ENCODE data around the gene RIPK1. TPM values are rescaled to one million over a fixed set of nuclear protein-coding genes. Genes with fewer than 3 reads are reported as not detected.
"Not testable (repeated sequence)": the region's sequence is repeated elsewhere in the genome, so short reads cannot be mapped to it uniquely, and the experiment has no call there.

Gene RIPK1
- total RNA-seq, 1 donor from 2014 or later = 32.7 TPM

DNA sequence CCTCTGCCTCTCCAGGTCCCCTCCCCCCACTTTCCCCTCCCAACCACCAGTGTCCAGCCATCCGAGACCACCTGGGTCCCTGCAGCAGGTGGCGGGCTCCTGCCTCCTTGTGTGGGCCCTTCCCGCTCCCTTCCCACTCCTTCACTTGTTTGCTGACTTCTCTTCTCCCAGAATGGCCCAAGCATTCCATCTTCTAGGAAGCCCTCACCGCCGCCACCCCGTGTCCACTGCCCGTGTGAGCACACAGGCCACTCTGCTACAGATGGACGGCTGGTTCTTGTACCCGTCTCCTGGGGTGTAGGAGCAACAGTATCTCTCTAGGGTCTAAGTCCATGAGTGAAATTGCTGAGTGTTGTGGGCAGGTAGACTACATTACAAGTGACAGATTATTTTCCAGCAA lies 65.2 kb downstream of the RIPK1 start:
- no peak for DNase-seq (ENCODE audit: extremely low read depth, low read depth, low spot score)

DNA sequence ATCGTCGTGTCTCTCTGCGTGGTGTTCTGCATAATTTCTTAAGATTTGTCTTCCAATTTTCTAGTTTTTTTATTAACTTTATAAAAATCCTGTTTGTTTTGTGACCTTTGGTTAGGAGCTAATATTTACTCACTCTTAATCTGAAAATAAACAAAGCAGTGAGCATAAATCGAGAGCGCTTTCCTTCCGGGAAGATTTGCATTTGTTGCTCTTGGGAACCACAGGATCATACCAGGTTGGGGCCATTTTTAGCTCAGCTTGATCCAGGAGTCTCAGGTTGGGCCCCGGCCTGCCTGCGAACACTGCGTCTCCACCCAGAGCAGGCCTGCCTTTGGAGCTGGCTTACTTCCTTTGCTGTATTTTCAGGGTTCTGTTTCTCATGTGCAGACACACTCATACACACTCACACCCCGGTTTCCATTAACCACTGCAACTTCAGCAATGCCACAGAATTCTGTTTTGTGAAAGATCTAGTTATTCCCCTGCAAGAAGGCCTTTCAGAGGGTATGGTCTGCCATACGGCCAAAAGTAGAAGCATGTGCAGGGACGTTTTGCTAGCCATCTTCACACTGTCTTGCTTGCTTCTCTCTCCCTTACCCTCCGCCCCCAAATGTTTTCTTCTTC lies 67.5 kb downstream of the RIPK1 start:
- no peak for DNase-seq (ENCODE audit: extremely low read depth, low read depth, low spot score)

DNA sequence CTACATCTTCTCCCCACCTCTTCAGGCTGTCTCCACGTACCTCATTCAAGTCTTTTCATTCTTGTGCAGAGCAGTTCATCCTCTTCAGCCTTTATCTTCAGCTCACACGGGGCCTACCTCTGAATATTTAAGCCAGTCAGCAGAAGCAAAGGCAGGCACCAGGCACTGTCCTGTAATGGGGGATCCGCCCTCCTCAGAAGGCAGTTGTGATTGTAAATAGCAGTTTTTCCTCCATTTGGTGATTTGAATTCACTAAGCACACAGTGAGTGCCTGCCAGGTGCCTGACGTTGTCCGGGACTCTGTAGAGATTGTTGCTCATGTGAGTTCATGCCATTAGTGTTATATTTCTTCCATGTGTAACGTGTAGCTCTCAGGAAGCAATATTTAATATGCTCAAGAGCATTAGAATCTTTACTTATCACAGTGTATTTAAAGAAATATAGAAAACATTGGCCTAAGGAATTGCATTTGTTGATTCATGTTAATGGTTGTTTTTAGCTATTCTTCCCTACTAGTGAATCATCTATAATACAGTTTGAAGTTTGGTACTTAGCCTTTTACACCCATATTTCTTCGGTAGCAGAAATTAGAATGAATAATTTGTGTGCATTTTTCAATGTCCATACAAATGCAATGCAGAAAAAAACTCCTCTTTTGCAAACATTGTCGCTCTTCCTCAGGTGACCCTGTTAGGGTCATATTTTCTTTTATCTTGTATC lies 68.2 kb downstream of the RIPK1 start:
- no peak for DNase-seq (ENCODE audit: extremely low read depth, low read depth, low spot score)

DNA sequence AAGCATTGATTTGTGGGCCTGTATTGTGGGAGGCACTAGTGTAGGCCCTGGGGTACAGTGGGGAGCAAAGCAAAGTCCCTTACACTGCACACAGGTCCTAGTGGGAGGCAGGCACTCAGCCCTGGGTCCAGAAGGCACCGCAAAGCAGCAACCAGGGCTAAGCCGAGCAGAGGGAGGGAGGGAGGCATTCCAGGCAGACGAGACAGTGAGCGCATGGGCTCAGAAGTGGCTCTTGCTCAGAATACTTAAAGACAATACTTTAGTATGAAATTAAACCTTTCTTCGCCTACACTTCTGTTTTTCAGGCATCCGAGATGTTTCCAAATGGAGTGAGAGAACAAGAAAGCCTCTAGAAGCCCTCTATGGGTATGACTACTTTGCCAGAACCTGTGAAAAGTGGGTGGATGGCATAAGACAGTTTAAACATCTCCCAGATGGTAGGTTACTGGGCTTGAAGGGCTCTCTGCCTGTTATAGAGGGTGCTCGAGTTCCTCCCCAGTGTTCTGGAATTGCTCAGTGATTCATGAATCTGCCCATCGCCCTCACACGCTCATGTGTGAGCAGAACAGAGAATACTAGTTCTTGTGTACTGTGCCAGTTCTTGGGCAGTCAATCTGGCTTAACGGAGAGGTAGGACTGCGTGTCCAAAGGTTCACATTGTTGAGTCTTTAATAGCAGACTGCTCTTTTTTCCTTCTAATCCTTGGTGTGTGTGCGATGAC lies 68.9 kb downstream of the RIPK1 start:
- no peak for DNase-seq (ENCODE audit: extremely low read depth, low read depth, low spot score)

DNA sequence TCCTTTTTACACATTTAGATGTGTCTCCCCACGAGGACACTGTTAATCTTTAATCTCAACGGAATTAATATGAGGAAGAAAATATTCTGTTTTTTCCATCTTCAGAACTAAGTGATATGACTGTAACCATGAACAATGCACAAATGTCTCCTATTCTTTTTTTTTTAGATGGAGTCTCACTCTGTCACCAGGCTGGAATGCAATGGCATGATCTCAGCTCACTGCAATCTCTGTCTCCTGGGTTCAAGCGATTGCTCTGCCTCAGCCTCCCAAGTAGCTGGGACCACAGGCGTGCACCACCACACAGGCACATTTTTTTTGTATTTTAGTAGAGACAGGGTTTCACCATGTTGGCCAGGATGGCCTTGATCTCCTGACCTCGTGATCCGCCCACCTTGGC lies 69.6 kb downstream of the RIPK1 start:
- not testable (repeated sequence) for DNase-seq (ENCODE audit: extremely low read depth, low read depth, low spot score)

DNA sequence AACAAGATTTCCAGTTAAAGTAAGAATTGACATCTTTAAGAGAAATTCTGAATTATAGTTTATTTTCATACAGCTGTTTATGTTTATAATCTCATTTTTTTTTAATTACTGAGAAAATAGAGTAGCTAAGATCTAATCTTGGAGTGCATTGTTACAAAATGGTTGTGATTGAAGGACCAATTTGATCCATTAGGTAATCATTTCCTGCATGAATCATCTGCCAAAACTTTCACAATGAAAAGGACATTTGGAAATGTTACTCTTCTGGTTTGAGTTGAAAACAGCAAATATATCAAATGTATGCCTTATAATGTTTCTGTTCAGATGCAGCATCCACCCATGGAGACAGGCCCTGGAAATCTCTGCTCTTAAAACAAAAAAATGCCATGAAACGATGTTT lies 70.0 kb downstream of the RIPK1 start:
- DNase-seq (ENCODE audit: extremely low read depth, low read depth, low spot score) = no peak

DNA sequence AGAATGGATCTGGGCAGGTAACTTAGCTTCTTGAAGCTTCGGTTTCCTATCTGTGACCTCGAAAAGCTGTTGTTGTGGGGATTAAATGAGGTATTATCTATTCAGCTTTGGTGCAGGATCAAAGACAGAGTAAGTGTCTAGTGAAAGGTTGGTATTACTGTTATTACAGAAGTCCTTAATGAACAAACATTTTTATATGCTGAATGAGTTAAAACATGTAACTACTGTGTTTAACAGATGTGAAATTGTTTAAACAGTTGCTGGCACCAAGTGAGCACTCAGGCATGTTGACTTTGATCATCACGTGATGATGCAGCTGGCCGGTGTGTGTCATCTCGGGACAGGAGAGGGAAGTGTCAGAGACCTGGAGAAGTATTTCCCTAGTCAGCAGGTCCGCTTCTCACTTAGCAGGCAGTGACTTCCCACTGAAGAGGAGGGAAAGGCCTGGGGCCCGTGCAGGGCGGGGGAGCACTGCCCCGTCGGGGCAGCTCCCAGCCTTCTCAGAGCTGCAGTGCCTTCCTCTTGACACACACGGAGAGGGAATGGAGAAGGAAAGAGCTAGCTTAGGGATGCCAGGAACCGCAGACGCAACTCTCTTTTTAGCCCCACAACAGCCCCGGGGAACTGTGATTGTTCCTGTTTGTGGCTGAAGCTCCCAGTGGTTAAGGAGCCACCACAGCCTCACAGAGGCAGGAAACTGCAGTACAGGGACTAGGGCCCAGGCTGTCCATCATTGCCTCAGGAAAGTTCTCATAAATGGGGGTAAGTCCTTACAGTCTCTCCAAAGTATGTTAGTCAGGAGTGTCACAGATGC lies 71.0 kb downstream of the RIPK1 start:
- no peak for DNase-seq (ENCODE audit: extremely low read depth, low read depth, low spot score)

DNA sequence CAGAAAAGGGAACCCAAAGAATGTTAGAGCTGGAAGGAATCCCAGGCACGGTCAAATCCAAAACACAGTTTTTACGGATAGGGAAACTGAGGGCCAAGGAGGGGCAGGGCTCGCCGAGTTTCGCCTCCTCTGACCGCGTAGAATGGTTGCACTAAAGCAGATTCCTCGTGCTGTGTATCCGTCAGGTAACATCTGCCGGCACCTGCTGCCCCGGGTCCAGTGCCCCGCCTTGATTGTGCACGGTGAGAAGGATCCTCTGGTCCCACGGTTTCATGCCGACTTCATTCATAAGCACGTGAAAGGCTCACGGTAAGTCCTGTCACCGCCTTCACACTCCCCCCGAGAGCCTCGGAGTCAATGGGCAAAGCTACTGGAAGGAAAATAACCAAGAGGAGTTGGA lies 71.9 kb downstream of the RIPK1 start:
- DNase-seq (ENCODE audit: extremely low read depth, low read depth, low spot score) = no peak

DNA sequence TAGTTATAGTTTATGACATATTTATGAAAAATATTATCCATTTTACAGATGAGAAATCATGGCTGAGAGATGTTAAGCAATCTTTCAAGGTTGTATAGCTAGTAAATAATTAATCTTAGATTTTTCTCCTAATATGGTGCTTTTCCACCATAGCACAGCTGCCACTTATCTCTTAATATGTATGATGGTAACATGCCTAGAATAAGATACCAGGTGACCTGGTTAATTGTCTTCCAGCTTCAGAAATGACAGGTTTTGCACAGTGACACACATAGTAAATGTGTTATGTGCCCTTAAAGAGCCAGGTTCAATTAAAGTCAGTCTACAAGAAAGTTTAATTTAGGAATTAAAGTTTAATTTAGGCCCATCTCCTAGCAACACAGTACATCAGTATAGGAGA lies 74.2 kb downstream of the RIPK1 start:
- DNase-seq (ENCODE audit: extremely low read depth, low read depth, low spot score) = no peak

DNA sequence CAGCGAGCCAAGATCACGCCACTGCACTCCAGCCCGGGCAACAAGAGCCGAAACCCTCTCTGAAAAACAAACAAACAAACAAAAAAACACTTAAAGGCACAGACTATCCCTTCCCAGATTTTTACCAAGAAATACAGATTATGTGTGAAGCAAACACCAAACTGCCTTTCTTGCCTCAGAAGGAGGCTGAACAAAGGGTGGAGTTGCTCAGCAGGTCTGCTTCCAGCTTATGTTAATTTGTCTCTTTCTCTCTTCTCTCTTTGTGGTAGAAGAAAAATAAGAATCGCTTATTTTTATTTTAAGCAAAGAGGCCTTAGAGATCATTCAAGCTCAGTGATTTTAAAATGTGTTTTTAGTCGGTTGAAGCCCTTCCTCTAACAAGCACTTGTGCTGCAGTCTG lies 74.9 kb downstream of the RIPK1 start:
- DNase-seq (ENCODE audit: extremely low read depth, low read depth, low spot score) = no peak

DNA sequence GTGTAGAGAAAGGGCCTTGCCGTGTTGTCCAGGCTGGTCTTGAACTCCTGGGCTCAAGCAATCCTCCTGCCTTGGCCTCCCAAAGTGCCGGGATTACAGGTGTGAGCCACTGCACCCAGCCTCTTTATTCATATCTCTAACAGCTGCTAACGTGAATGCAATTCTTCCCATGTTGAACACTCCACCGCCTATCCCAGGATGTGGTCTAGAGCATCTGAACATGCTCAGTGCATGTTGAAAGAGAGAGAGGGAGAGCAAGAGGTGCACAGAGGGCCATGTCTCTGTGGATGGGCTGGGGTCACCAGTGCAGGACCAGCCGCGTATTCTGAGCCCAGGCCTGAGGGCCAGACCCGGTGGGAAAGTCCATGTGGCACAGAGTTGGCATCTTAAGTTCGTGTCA lies 76.3 kb downstream of the RIPK1 start:
- DNase-seq (ENCODE audit: extremely low read depth, low read depth, low spot score) = no peak

DNA sequence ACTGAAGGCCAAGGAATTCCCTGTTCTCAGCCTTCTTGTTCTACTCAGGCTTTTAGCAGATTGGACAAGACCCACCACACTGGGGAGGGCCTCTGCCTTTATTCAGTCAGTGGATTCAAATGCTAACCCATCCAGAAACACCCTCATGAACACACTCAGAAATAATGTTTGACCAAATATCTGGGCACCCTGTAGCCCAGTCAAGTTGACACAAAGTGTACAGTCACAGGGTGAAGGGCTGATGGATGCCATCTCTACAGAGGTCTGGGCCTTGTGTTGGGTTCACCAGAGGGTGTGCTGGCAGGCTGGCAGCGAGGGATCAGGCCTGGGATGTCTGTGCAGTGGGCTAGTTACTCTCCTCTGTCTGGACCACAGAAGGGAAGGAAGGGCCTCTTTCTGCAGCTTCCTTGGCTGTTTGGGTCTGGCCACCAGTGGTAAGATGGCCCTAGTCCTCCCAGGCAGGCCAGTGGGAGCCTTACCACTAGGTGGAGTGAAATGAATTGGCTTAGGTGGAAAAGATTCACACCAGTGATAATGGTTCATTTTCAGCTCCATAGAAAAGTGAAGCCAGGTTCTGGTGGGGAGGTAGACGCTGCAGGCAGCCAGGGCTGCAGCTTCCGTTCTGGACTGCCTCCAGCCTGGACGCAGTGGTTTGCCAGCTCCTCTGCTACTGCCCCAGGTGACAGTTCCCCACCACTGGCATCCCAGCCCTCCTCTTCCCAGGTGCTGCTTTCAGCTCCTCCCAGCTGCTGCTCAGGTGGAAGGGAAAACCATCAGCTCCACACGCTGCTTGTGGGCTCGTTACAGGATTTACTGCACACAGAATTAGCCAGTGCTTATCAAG lies 79.8 kb downstream of the RIPK1 start:
- no peak for DNase-seq (ENCODE audit: extremely low read depth, low read depth, low spot score)

DNA sequence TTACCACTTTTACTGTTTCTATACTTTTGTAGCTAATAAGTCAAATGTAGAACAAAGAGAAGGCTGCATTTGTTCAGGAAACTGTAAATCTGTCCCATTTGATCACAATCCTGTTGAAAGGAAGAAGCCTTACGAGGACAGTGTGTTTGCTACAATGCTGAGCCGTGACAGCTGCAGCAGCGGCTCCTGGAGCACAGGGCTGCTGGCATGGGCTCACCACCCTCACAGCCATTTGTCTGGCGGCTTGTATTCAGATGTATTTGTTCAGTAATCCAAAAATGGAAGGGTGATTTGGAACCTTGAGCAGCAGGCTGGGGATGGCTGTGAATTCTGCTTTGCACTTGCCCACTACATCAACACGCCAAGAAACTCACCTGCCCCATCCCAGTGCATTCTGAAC lies 83.4 kb downstream of the RIPK1 start:
- no peak for DNase-seq (ENCODE audit: extremely low read depth, low read depth, low spot score)

DNA sequence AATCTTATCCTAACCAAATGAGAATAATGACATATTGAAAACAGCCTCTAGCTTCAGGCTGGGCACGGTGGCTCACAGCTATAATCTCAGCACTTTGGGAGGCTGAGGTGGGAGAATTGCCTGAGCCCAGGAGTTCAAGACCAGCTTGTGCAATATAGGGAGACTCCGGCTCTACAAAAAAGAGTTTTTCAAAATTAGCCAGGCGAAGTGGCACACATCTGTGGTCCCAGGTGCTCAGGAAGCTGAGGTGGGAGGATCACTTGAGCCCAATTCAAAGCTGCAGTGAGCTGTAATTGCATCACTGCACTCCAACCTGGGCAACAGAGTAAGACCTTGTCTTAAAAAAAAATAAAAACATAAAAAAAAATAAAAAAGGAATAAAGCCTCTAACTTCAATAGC lies 84.4 kb downstream of the RIPK1 start:
- no peak for DNase-seq (ENCODE audit: extremely low read depth, low read depth, low spot score)

DNA sequence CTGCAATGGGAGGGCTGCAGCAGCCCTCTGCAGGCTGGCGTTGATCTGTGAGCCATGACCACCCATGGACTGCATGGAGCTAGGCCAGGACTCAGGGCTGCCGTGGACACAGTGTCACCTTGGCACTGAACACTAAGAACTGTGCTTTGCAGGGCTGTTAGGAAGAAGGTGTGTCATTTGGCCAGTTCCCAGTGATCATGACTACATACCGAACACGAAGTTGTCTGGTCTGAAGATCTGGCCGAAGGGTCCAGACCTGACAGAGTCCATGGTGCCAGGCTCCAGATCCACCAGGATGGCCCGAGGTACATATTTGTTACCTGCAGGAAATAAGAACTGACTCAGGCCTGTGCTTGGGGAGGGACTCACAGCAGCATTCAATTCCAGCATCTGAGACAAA lies 87.1 kb downstream of the RIPK1 start:
- not testable (repeated sequence) for DNase-seq (ENCODE audit: extremely low read depth, low read depth, low spot score)

DNA sequence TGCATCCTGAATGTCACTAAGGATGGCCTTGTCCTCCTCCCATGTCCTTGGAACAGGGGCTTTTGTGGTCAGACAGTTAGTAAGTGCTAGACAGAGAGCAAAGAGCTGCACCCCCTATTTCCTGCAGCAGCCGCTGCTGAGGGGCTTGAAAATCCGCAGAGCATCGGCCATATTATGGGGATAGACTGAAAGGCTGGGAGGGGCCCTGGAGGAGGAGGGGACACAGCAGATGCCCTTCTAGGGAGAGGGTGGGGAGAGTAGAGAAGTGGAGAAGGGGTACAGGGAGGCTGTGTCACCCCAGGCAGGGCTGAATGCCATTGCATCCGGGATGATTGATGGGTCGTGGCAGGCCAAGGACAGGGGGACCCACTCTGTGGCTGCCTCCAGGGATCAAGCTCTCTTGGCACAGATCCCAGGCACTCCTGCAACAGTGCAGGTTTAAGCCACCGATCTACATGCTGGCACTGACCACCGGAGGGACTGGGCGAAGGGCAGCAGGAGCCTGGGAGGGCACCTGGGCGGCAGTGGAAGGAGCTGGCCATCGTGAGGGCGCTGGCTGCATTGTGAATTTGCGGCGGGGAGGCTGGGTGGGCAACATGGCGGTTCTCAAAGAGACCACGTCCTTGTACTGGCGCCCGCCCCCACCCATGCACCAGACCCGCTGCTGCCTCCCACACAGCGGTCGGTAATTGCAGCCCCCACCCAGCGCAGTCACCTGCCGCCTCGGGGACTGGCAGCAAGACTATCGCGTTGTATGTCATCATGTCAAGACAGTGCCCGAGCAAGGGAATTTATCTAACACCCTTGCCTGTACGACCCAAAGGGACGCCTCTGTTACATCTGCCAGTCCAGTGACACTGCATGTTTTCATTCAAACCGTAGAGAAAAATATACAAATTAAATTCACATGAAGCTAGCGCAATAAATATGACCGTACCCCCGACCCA lies 88.2 kb downstream of the RIPK1 start:
- DNase-seq (ENCODE audit: extremely low read depth, low read depth, low spot score) = not testable (repeated sequence)

DNA sequence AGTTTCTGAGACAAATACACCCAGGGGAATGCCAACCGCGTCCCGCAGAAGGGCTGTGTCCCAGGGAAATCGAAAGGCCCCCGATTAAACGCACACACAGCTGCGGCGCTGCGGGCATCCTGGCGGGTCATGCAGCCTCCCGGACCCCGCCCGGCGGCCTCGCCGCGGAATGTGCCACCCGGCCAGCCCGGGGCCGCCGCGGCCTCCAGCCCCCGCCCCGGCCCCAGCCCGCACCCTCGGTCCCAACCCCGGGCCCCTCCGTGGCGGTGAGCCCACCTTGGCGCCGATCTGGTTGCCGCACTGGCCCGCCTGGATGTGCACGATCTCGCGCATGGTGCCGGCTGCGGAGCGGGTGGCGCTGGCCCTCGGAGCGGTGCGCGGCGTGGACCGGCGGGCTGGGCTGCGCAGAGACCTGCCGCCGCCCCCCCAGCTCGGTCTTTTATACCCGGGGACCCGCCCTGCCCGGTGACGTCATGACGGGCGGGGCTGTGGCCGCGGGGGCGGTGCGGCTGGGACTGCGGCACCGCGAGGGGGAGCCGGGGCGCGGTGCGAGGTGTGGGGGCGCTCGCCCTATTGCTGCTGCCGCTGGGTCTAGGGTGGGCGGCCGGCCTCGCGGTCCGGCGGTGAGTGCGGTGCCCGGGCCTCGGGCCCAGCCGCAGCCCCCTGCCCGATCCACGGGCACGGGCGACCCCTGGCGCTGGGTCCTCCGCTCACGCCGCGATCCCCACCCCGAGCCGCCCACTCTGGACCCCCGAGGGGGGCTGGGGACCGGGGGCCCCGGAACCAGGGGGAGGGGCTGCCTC lies 89.0 kb downstream of the RIPK1 start, which contains the start of gene TUBB2A:
Gene TUBB2A, minus strand, starts transcription at position 414 of the 803 bp plus-strand sequence. Its CDS starts 81 bp downstream, at position 333.
- no peak for DNase-seq (ENCODE audit: extremely low read depth, low read depth, low spot score)

Data from glomerular endothelial cell (primary cell).